GM23338 (cell line): Measurements from ENCODE around the gene NHLRC3. TPM values are rescaled to one million over a fixed set of nuclear protein-coding genes. Genes with fewer than 3 reads are reported as not detected.

ENCODE experiments used
- ATAC-seq: fragments of 200-7000 bp; cut with Tn5 transposase; 3 replicates; pipeline ENCODE4 v1.9.1; 2020
- DNase-seq: peaks from one replicate; pipeline ENCODE4 v3.0.0-alpha.2; 2015; ENCODE audit warnings: low spot score
- H2AFZ ChIP-seq: fragments of 200-600 bp; sonication (generic); 2 replicates; pipeline ENCODE4 v1.8.0; 2016; ENCODE audit warnings: antibody characterized with exemption, mild to moderate bottlenecking, moderate library complexity
- H3F3A ChIP-seq: fragments of 200-600 bp; sonication (generic); replicated peaks from 2 replicates; pipeline ENCODE4 v1.8.0; 2017; ENCODE audit warnings: antibody characterized with exemption, mixed run types, low read depth
- H3K27ac ChIP-seq: fragments of 200-600 bp; sonication (generic); 2 replicates; pipeline ENCODE4 v1.6.1; 2016; ENCODE audit warnings: low read depth
- H3K27me3 ChIP-seq: fragments of 200-600 bp; sonication (generic); 2 replicates; pipeline ENCODE4 v1.8.0; 2016; ENCODE audit warnings: mild to moderate bottlenecking, mixed run types, moderate library complexity; ENCODE audit not compliant: insufficient read depth
- H3K36me3 ChIP-seq: fragments of 200-600 bp; sonication (generic); 2 replicates; pipeline ENCODE4 v1.8.0; 2016; ENCODE audit warnings: mild to moderate bottlenecking; ENCODE audit not compliant: insufficient read depth
- H3K4me1 ChIP-seq: fragments of 200-600 bp; sonication (generic); 2 replicates; pipeline ENCODE4 v1.8.0; 2016; ENCODE audit warnings: mild to moderate bottlenecking, moderate library complexity; ENCODE audit not compliant: insufficient read depth
- H3K4me2 ChIP-seq: fragments of 200-600 bp; sonication (generic); 2 replicates; pipeline ENCODE4 v1.7.1; 2017; ENCODE audit warnings: mixed run types
- H3K4me3 ChIP-seq: fragments of 200-600 bp; sonication (generic); 2 replicates; pipeline ENCODE4 v1.6.1; 2016; ENCODE audit warnings: mixed run types
- H3K79me2 ChIP-seq: fragments of 200-600 bp; sonication (generic); replicated peaks from 2 replicates; pipeline ENCODE4 v1.8.0; 2017; ENCODE audit warnings: mild to moderate bottlenecking; ENCODE audit not compliant: insufficient read depth
- H3K9me2 ChIP-seq: fragments of 200-600 bp; sonication (generic); 2 replicates; pipeline ENCODE4 v1.8.0; 2017; ENCODE audit not compliant: insufficient read depth
- H4K20me1 ChIP-seq: fragments of 200-600 bp; sonication (generic); replicated peaks from 2 replicates; pipeline ENCODE4 v1.8.0; 2017; ENCODE audit warnings: mild to moderate bottlenecking; ENCODE audit not compliant: insufficient read depth
- H3K27ac Mint-ChIP-seq: 2 replicates; pipeline ENCODE4 v1.8.0; 2020; ENCODE audit warnings: inconsistent platforms, mild to moderate bottlenecking, moderate library complexity, mixed read lengths
- H3K27me3 Mint-ChIP-seq: 3 replicates; pipeline ENCODE4 v1.8.0; 2022; ENCODE audit warnings: low read depth, mild to moderate bottlenecking, moderate library complexity, mixed read lengths, inconsistent platforms; ENCODE audit not compliant: insufficient read depth, poor library complexity
- H3K36me3 Mint-ChIP-seq: 3 replicates; pipeline ENCODE4 v1.8.0; 2021; ENCODE audit warnings: low read depth, mild to moderate bottlenecking, inconsistent platforms, moderate library complexity, mixed read lengths
- H3K4me1 Mint-ChIP-seq: 3 replicates; pipeline ENCODE4 v1.8.0; 2020; ENCODE audit warnings: mild to moderate bottlenecking, inconsistent platforms, mixed read lengths
- H3K4me3 Mint-ChIP-seq: 3 replicates; pipeline ENCODE4 v1.8.0; 2021; ENCODE audit warnings: moderate library complexity, mild to moderate bottlenecking, inconsistent platforms, mixed read lengths
- H3K9me3 Mint-ChIP-seq: 3 replicates; pipeline ENCODE4 v1.8.0; 2020; ENCODE audit warnings: moderate library complexity, mild to moderate bottlenecking, inconsistent platforms, mixed read lengths
- CREB1 ChIP-seq: fragments of 250-450 bp; sonication (Bioruptor Pico); IDR thresholded peaks from 2 replicates; pipeline ENCODE4 v1.5.0; 2020; ENCODE audit warnings: low read depth, mild to moderate bottlenecking, moderate library complexity
- JUNB ChIP-seq: IDR thresholded peaks from one replicate; pipeline ENCODE4 v1.6.1; 2016; ENCODE audit warnings: antibody characterized with exemption; ENCODE audit not compliant: unreplicated experiment
- POLR2AphosphoS5 ChIP-seq: IDR thresholded peaks from 2 replicates; pipeline ENCODE4 v1.6.1; 2016; ENCODE audit warnings: antibody characterized with exemption, low read depth
- STAT1 ChIP-seq: IDR thresholded peaks from one replicate; pipeline ENCODE4 v1.6.1; 2016; ENCODE audit warnings: antibody characterized with exemption; ENCODE audit not compliant: unreplicated experiment
- ZNF114 ChIP-seq: fragments of 250-450 bp; sonication (Bioruptor Pico); IDR thresholded peaks from 2 replicates; pipeline ENCODE4 v1.5.0; 2020; ENCODE audit warnings: mild to moderate bottlenecking, moderate library complexity
- ZNF331 ChIP-seq: fragments of 250-450 bp; sonication (Bioruptor Pico); IDR thresholded peaks from 2 replicates; pipeline ENCODE4 v1.5.0; 2020; ENCODE audit warnings: low read depth, mild to moderate bottlenecking, moderate library complexity
- polyA plus RNA-seq: library from polyadenylated mRNA; unstranded; fragments of >200 nt; fragmentation: Nextera tagmentation; extraction: Ambion mirVana; gene quantifications from 2 replicates; pipeline ENCODE4 v1.2.1, GENCODE V29; 2016
- total RNA-seq: library from RNA; depleted of rRNA; stranded (reverse); fragments of >200 nt; shearing (Covaris generic); gene quantifications from 2 replicates; pipeline ENCODE4 v1.2.3, GENCODE V29; 2014
- TF ChIP-seq, protein P1 (sequence below): IDR thresholded peaks from 2 replicates; pipeline ENCODE4 v1.6.1; 2016; ENCODE audit warnings: antibody characterized with exemption
- TF ChIP-seq, protein P2 (sequence below), 2 experiments: fragments of 200-600 bp in 1 of 2; sonication (generic) in 1 of 2; conservative IDR thresholded peaks; 2 replicates each; pipeline versions ENCODE4 v1.5.1 to v1.6.1; 2016 to 2017; ENCODE audit warnings: antibody characterized with exemption in 2 of 2, low read depth in 2 of 2, mild to moderate bottlenecking in 2 of 2, moderate library complexity in 1 of 2
- TF ChIP-seq, protein P3 (sequence below): fragments of 250-450 bp; sonication (Bioruptor Pico); IDR thresholded peaks from 2 replicates; pipeline ENCODE4 v1.5.0; 2020; ENCODE audit warnings: mild to moderate bottlenecking, moderate library complexity
- TF ChIP-seq, protein P4 (sequence below): IDR thresholded peaks from one replicate; pipeline ENCODE4 v1.6.1; 2018; ENCODE audit warnings: antibody characterized with exemption; ENCODE audit not compliant: unreplicated experiment

NHLRC3 gene
- total and polyA plus RNA-seq, 2 experiments from 2014 or later, result 11.8 to 15.6 TPM

DNA sequence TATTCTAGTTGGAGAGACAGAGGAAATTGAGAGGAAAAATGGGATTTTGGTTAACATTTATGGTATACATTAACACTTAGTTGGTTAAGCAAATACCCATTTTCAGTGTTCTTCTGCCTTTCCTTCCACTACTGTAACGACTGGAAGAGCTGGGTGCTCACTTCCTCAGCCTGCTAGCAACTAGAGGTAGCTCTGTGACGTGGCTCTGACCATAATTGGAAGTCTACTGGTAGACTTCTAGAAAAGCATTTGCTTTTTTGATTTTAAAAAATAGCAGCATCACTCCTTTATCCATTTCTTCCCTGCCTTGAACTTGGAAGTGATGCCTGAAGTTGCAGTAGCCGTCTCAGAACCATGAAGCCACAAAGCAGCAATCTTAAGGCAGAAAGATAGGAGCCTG, 15.9 kb downstream of the NHLRC3 start:
- H3K27ac ChIP-seq, result no peak overlapping the region
- H3K4me2 ChIP-seq, result no peak overlapping the region
- H3K36me3 ChIP-seq, result no peaks in the 10 kb centered on the region
- no peak overlapping the region for H2AFZ ChIP-seq
- H3K79me2 ChIP-seq, result no peaks in the 10 kb centered on the region
- no peak overlapping the region for H3K4me3 Mint-ChIP-seq
- TF ChIP-seq STAT1, result no peak
- H3K4me3 ChIP-seq, result no peak overlapping the region
- H3K27ac Mint-ChIP-seq, result no peak overlapping the region
- peaks cover 16% of the 10 kb centered on the region for H3K4me1 Mint-ChIP-seq
- 0 out of 2 replicates have a peak, but pooled peaks cover 3% of the 10 kb centered on the region for H4K20me1 ChIP-seq
- H3K9me3 Mint-ChIP-seq, result no peaks in the 10 kb centered on the region
- H3K36me3 Mint-ChIP-seq, result 0 out of 3 replicates have a peak, but pooled peaks cover 2% of the 10 kb centered on the region
- no peaks in the 10 kb centered on the region for H3F3A ChIP-seq
- no peaks in the 10 kb centered on the region for H3K27me3 ChIP-seq
- no peak for ATAC-seq
- no peak for DNase-seq
- peaks cover 10% of the 10 kb centered on the region for H3K4me1 ChIP-seq
- no peaks in the 10 kb centered on the region for H3K9me2 ChIP-seq
- H3K27me3 Mint-ChIP-seq, result no peaks in the 10 kb centered on the region

DNA sequence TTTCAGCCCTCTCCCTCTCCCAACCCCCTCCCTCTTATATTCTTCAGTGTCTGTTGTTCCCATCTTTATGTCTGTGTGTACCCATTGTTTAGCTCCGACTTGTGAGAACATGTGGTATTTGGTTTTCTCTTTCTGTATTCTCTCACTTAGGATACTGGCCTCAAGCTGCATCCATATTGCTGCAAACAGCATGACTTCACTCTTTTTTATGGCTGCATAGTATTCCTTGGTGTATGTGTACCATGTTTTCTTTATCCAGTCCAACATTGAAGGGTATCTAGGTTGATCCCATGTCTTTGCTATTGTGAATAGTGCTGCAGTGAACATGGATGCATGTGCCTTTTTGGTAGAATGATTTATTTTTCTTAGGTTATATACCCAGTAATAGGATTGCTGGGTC, 17.8 kb downstream of the NHLRC3 start:
- H3K9me3 Mint-ChIP-seq, result no peaks in the 10 kb centered on the region
- Histone ChIP-seq H3K27me3 (no peaks in the 10 kb centered on the region), H3K79me2 (no peaks in the 10 kb centered on the region), H3K27ac (no peak overlapping the region), H3F3A (no peaks in the 10 kb centered on the region), H3K36me3 (no peaks in the 10 kb centered on the region), H4K20me1 (0 out of 2 replicates have a peak, but pooled peaks cover 3% of the 10 kb centered on the region), H3K9me2 (no peaks in the 10 kb centered on the region), H3K4me3 (no peak overlapping the region), H2AFZ (no peak overlapping the region), H3K4me1 (peaks cover 10% of the 10 kb centered on the region), H3K4me2 (no peak overlapping the region)
- H3K4me1 Mint-ChIP-seq, result peaks cover 13% of the 10 kb centered on the region
- no peak overlapping the region for H3K4me3 Mint-ChIP-seq
- DNase-seq (no peak), ATAC-seq (no peak)
- no peaks in the 10 kb centered on the region for H3K27me3 Mint-ChIP-seq
- no peaks in the 10 kb centered on the region for H3K36me3 Mint-ChIP-seq
- no peak overlapping the region for H3K27ac Mint-ChIP-seq
- TF ChIP-seq ZNF331 (CRISPR knock-in tag) (no peak), STAT1 (no peak), ZNF114 (CRISPR knock-in tag) (no peak), CREB1 (CRISPR knock-in tag) (no peak), JUNB (no peak), POLR2AphosphoS5 (no peak)
- TF ChIP-seq, protein P1, sequence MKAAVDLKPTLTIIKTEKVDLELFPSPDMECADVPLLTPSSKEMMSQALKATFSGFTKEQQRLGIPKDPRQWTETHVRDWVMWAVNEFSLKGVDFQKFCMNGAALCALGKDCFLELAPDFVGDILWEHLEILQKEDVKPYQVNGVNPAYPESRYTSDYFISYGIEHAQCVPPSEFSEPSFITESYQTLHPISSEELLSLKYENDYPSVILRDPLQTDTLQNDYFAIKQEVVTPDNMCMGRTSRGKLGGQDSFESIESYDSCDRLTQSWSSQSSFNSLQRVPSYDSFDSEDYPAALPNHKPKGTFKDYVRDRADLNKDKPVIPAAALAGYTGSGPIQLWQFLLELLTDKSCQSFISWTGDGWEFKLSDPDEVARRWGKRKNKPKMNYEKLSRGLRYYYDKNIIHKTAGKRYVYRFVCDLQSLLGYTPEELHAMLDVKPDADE, result no peak
- TF ChIP-seq, protein P2, sequence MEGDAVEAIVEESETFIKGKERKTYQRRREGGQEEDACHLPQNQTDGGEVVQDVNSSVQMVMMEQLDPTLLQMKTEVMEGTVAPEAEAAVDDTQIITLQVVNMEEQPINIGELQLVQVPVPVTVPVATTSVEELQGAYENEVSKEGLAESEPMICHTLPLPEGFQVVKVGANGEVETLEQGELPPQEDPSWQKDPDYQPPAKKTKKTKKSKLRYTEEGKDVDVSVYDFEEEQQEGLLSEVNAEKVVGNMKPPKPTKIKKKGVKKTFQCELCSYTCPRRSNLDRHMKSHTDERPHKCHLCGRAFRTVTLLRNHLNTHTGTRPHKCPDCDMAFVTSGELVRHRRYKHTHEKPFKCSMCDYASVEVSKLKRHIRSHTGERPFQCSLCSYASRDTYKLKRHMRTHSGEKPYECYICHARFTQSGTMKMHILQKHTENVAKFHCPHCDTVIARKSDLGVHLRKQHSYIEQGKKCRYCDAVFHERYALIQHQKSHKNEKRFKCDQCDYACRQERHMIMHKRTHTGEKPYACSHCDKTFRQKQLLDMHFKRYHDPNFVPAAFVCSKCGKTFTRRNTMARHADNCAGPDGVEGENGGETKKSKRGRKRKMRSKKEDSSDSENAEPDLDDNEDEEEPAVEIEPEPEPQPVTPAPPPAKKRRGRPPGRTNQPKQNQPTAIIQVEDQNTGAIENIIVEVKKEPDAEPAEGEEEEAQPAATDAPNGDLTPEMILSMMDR (conservative IDR thresholded peaks at IDR 0.05; ENCODE audit: low read depth in 2 of 2), result no peak
- TF ChIP-seq, protein P3, sequence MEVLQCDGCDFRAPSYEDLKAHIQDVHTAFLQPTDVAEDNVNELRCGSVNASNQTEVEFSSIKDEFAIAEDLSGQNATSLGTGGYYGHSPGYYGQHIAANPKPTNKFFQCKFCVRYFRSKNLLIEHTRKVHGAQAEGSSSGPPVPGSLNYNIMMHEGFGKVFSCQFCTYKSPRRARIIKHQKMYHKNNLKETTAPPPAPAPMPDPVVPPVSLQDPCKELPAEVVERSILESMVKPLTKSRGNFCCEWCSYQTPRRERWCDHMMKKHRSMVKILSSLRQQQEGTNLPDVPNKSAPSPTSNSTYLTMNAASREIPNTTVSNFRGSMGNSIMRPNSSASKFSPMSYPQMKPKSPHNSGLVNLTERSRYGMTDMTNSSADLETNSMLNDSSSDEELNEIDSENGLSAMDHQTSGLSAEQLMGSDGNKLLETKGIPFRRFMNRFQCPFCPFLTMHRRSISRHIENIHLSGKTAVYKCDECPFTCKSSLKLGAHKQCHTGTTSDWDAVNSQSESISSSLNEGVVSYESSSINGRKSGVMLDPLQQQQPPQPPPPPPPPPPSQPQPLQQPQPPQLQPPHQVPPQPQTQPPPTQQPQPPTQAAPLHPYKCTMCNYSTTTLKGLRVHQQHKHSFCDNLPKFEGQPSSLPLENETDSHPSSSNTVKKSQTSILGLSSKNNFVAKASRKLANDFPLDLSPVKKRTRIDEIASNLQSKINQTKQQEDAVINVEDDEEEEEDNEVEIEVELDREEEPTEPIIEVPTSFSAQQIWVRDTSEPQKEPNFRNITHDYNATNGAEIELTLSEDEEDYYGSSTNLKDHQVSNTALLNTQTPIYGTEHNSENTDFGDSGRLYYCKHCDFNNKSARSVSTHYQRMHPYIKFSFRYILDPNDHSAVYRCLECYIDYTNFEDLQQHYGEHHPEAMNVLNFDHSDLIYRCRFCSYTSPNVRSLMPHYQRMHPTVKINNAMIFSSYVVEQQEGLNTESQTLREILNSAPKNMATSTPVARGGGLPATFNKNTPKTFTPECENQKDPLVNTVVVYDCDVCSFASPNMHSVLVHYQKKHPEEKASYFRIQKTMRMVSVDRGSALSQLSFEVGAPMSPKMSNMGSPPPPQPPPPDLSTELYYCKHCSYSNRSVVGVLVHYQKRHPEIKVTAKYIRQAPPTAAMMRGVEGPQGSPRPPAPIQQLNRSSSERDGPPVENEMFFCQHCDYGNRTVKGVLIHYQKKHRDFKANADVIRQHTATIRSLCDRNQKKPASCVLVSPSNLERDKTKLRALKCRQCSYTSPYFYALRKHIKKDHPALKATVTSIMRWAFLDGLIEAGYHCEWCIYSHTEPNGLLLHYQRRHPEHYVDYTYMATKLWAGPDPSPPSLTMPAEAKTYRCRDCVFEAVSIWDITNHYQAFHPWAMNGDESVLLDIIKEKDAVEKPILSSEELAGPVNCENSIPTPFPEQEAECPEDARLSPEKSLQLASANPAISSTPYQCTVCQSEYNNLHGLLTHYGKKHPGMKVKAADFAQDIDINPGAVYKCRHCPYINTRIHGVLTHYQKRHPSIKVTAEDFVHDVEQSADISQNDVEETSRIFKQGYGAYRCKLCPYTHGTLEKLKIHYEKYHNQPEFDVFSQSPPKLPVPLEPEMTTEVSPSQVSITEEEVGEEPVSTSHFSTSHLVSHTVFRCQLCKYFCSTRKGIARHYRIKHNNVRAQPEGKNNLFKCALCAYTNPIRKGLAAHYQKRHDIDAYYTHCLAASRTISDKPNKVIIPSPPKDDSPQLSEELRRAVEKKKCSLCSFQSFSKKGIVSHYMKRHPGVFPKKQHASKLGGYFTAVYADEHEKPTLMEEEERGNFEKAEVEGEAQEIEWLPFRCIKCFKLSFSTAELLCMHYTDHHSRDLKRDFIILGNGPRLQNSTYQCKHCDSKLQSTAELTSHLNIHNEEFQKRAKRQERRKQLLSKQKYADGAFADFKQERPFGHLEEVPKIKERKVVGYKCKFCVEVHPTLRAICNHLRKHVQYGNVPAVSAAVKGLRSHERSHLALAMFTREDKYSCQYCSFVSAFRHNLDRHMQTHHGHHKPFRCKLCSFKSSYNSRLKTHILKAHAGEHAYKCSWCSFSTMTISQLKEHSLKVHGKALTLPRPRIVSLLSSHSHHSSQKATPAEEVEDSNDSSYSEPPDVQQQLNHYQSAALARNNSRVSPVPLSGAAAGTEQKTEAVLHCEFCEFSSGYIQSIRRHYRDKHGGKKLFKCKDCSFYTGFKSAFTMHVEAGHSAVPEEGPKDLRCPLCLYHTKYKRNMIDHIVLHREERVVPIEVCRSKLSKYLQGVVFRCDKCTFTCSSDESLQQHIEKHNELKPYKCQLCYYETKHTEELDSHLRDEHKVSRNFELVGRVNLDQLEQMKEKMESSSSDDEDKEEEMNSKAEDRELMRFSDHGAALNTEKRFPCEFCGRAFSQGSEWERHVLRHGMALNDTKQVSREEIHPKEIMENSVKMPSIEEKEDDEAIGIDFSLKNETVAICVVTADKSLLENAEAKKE (CRISPR knock-in tag), result no peak
- TF ChIP-seq, protein P4, sequence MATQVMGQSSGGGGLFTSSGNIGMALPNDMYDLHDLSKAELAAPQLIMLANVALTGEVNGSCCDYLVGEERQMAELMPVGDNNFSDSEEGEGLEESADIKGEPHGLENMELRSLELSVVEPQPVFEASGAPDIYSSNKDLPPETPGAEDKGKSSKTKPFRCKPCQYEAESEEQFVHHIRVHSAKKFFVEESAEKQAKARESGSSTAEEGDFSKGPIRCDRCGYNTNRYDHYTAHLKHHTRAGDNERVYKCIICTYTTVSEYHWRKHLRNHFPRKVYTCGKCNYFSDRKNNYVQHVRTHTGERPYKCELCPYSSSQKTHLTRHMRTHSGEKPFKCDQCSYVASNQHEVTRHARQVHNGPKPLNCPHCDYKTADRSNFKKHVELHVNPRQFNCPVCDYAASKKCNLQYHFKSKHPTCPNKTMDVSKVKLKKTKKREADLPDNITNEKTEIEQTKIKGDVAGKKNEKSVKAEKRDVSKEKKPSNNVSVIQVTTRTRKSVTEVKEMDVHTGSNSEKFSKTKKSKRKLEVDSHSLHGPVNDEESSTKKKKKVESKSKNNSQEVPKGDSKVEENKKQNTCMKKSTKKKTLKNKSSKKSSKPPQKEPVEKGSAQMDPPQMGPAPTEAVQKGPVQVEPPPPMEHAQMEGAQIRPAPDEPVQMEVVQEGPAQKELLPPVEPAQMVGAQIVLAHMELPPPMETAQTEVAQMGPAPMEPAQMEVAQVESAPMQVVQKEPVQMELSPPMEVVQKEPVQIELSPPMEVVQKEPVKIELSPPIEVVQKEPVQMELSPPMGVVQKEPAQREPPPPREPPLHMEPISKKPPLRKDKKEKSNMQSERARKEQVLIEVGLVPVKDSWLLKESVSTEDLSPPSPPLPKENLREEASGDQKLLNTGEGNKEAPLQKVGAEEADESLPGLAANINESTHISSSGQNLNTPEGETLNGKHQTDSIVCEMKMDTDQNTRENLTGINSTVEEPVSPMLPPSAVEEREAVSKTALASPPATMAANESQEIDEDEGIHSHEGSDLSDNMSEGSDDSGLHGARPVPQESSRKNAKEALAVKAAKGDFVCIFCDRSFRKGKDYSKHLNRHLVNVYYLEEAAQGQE, result no peak
